GM21825 (cell line): ENCODE results near the gene DUSP8.

Source experiments
- ATAC-seq: cut with Tn5 transposase; IDR thresholded peaks from one replicate; pipeline ENCODE4 v1.9.1; 2021; ENCODE audit warnings: mild to moderate bottlenecking, moderate library complexity; ENCODE audit not compliant: unreplicated experiment

The DUSP8 gene

DNA sequence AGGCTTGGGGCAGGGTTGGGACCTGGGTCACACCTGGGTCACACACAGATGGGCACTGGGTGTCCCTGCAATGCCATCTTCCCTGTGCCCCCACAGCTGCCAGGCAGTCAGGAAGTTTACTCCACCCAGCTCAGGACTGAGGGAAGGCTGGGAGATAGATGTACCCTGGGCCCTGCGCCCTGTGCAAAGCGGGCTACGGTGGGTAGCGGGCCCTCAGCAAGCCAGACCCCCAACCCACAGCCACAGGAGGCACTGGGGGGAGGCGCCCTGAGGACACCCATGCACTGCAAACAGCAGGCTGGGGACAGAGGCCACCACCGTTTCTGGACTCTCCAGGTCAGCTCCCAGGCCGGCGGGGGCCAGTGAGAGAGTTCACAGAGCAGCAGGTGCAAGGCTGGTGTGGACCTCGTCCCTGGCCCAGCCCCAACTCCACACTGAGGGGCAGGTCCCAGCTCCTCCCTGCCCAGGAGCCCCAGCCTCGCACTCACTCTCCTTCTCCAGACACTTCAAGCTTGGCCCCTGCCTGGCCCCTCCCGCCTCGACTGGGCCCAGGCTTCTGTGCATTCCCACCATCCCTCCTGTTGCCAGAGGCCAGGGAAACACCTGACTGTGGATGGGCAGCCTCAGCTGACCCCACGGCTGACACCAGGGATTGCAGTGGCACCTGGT lies 4.9 kb downstream of the DUSP8 start:
- ATAC-seq: no peak

DNA sequence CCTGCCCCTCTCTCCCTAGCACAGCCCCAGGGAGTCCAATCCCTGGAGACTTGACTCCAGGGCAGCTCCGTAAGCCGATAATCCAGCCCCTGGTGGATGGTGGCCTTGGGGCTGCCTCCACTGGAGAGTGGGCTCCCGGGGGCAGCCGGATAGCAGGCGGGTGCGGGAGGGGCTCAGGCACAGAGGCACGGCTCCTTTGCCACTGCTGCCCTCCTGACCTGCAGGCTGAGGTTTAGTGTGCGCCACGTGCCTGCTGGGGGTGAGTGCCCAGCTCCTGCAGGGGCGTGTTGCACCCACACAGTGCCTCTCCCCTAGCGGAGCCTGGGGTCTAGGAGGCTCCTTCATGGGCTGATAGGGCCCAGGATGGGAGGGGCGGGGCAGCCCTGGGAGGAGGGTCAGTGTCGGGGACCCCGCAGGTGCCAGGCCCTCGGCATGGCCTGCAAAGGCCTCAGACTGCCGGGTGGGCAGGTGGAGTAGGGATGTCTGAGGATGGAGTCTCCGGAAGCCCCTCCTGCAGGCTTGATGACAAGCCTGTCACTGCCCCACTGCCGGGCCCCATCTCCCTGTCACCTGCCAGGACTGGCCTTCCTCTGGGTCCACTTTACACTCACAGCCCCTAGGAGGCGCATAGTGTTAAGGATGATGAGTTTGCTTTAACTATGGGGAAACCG lies 5.6 kb downstream of the DUSP8 start:
- no peak for ATAC-seq

DNA sequence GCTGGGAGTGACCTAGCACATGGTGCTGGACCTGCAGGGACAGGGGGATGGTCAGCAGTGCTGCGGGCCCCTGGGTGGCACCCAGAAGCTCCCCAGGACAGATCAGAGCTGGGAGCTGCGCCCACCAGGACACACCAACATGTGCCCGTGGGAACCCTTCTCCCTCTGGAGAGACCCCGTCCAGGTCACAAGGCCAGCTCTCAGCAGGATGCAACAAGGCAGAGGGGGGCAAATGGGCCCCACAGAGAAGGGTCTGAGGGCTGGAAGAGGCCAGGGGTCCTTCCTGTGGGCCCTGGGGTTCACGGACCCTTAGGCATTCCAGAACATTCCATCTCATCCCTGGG lies 6.2 kb downstream of the DUSP8 start:
- ATAC-seq: no peak

DNA sequence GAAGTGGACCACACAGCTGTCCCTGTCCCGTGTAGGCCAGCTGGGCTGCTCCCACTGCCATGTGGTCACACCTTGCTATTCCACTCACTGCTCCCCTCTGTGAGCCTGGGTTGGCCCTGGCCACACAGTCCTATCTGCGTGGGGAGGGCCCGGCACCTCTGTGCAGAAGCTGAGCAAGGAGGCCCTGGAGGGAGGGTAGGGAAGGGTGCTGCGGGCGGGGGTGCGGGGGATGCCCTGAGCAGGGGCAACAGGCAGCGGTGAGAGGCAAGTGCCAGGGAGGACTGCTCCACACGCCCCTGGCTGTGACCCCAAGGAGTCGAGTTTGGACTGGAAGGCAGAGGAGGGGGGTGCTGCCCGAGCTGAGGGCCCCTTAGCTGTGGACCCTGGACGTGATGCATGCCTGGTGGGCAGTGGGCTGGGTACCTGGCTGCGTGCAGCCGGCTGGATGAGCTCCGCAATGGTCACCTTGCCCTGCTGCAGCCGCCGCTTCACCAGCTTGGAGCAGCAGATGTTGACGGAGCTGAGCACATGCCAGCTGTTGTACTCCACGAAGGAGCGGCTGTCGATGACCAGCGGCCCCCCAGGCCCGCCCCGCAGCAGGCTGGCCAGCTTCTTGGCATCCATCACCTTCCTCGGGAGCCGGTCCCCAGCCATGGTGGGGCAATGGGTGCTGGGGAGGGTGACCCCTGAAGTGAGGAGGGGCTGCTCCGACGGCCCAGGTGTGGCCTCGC lies 6.7 kb downstream of the DUSP8 start:
- ATAC-seq: no peak

DNA sequence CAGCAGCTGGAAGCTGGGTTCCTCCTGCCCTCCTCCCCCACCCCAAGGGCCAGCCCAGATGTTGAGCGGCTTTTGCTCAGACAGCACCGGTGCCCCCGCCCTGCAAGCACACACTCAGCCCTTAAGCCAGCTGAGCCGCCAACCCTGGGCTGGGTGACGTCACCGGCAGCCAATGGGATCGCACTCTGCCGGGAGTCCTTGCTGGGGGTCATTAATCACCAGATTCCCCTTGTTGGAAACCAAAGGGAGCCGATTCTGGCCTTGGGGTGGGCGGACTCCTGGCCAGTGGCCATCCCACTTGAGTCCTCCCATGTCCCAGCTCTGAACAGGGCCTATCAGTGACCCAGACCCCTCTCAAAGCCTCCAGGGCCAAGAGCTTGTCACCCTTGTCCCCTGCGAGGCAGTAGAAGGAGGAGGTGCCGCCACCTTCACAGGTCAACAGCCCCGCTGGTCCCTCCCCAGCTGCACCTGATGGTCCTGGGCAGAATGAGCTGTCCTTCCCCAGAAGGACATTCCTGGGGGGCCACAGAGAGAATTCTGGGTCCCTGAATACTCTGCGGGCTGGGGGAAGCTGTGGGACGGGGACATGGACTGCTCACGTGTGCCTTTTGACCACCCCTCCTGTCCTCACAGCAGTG lies 7.4 kb downstream of the DUSP8 start:
- ATAC-seq: no peak

DNA sequence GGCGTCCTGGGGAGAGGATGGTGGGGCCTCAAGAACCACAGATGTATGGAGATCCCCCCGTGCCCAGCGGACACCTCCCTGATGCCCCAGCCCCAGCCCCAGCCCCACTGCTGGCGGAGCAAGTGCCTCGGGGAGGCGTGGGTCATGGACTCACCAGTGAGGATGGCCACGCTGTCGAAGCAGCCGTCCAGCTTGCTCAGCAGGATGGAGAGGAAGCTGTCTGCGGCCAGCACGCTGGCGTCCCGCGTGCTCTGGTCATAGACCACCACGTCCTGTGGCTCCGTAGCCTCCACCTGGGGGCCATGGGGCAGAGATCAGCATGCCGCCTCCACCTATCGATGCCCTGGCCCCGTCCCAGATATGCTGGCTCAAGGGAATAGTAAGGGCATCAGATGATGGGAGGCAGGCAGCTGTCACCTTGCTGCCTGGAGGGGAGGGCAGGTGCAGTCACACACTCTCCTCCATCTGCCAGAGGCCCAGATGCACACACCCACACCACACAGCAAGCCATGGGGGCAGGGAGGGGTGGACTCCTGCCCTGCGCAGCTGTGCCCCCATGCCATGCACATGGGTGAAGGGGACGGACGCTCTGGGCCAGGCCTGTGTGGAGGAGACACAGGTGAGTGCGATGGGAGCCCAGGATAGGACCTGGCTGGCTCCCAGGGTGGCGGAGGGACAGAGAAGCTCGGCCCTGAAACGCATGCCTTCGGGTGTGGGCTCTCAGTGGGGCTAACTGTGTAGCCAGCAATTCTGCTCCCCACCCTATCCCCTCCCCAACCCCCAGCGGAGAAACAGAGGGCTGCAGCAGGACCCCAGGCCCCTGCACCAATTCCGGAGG lies 8.2 kb downstream of the DUSP8 start:
- no peak for ATAC-seq

DNA sequence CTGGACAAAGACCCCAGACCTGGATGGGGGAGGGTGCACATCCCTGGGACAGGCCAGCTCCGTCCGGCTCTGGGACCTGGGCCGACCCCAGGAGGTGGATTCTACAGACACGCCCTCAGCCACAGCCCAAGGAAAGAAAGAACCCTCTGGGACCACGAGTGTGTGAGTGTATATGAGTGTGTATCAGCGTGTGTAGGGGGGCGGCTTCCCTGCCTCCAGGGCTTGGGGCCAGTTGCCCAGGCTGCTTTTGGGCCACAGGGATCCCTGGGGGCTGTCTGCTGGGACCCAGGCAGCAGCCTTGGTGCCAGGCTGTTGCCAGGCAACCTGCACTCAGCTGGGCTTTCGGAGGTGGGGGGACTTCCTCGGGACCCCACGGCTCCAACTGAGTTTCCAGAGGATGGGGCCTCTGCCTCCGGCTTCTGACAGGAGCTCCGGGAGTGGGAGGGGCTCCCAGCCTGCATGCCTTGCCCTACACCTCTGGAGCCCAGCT lies 8.9 kb downstream of the DUSP8 start:
- no peak for ATAC-seq

DNA sequence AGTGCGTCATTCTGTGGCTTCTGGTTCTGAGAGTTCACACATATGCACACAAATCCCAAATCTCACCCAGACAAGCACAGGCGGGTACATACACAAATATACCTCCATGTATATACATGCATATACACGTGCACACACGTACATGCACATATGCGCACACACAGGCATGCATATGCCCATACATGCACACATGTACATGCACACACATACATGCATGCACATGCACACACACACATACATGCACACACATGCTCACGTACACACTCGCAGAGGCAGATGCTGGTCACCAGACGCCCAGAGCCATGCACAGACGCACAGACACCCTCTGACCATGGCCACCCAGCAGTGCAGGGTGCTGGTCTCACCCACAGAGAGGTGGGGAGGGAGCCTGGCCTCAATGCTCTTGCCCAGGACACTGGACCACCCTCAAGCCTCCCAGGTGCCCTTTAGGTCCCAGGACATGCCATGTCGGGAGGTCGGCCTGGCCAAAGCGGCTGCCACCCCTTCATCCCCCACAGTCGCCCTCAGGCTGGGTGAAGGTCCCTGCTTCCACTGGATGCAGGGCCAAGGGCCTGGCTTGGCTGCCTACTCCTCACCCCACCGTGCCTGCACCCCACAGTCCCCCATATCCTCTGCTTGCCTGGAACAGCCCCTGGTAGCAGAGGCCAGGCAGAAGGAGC lies 9.5 kb downstream of the DUSP8 start:
- no peak for ATAC-seq

DNA sequence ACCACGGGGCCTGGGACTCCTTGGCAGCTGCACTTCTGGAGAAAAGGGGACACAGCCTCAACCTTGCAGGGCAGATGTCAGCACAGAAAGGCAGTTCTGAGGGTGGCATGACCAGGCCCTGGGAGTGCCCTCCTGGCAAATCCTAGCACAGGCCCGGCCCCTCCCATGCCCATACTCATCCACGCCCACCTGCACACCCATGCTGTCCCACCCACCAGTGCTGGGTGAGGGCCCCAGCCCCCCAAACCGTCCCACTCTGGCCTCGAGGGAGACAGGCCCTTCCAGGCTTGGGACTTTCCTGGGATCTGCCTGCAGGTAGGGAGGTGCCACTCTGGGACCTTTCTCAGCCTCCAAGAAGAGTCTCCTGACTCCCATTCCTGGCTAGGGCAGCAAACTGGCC lies 10.1 kb downstream of the DUSP8 start:
- ATAC-seq: no peak

DNA sequence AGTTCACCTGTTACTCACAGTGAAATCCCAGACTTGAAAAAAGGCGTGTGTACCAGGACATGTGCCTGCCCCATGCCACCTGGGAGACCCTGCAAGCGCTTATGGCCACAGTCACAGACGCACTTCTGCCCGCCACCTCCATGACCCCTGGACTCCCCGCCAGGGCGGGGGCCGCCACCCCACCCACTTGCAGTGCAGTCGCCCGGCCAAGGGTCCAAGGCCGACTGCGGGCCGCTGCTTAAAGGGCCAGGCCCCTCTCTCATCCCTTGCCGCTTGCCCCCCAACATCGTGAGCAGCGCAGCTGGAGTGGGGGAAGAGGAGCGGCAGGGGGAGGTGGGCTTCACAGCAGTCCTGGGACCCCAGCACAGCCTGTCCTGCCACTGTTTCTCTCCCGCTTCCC lies 10.8 kb downstream of the DUSP8 start:
- ATAC-seq: no peak

DNA sequence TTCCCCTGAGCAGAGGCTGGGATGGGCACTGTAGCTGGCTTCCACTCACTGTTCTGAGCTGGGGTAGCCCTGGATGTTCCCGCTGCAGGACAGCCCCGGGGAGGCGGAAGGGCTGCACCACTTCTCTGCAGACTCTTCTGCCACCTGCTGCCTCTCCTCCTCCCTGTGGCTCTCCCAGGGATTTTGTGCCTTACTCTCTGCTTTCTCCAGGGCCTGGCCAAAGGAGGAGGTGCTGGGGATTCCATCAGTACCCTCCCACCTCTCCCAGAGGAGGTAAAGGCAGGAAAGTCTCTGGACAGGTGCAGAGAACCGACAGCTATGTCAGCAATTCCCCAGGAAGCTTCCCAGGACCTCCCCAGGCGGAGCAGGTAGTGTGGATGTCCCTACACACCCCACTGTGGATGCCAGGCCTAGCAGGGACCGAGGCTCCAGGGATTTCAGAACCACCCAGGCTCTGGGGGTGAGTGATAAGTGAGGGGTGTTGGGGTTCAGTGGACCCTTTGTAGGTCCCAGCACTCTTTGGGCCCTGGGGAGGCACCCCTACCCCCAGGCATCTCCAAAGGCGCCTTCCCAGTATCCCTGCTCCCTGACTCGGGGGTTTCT lies 11.3 kb downstream of the DUSP8 start:
- no peak for ATAC-seq

DNA sequence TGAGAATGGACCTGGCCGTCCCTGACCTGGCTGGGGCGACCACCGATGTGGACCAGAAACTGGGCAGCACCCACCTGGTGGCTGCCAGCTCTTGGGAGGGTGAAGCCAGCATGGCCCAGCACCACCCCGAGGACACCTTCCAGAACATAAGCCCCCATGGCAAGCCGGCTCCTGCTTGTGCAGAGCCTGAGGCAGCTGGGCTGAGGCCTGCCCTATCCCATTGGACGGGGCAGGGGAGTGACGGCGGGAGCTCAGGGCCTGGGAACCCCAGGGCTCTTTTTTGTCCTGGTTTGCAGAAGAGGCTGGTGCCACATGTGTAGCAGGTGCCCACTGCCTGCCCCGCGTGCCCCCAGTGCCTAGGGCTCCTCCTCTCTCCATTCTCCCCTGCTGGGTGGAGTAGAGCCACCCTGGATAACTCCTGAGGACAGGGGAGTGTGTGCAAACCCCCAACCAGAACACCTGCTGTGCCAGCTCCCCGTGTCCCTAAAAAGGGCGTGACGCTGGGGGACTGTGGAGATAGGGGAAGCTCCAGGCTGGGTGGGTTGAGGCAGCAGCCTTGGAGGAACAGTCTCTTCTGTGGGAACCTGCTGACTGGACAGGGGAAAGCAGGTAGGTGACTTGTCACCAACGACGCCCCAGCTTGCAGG lies 11.9 kb downstream of the DUSP8 start:
- ATAC-seq: no peak

DNA sequence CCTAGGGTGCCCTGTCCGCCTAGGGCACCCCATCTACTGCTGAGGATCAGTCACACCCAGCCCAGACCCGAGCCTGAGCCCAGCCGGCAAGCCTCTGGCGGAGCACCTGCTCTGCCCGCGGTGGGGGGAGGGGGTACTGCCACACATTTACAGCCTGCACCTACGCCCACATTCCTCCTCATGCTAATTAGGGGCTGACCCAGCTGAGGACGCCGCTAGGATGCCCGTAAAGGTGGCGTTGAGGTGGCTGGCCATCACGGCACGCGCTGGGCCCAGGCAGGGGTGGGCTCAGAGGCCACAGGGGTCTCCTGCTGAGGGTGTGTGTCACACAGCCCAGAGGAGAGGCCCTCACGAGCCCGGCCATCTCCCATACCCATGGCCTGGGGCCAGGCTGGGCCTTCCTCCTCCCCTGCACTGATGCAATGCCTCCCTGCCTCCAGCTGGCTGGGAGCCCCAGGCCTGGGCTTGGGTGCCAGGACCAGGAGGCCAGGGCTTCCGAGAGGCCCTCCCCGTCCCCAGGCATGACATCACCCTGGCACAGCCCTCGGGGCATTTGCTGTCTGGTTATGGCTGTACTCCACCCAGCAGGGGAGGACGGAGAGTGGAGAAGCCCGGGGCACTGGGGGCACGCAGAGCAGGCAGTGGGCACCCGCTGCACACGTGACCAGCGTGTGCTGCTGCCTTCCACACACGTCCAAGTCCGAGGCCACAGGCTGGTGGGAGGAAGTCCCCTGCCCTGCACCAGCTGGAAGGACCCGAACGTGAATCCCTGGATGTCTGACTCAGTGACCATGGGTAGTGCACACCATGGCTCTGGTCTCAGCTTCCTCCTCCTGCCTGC lies 12.7 kb downstream of the DUSP8 start:
- ATAC-seq: no peak

DNA sequence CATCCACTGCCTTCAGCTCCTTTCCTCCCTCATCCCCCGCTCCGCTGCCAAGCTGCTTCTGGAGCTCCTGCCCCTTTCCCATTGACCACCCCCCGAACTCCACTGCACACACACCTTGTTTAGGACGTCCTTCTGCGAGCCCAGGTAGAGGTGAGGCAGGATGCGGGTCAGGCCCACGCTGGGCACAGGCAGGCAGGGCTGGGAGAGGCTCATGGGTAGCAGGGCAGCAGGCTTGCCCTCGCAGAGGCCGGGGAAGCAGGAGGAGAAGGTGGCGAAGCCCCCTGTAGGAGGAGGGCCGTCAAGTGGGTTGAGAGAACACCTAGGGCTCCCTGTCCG lies 13.3 kb downstream of the DUSP8 start:
- ATAC-seq: no peak

DNA sequence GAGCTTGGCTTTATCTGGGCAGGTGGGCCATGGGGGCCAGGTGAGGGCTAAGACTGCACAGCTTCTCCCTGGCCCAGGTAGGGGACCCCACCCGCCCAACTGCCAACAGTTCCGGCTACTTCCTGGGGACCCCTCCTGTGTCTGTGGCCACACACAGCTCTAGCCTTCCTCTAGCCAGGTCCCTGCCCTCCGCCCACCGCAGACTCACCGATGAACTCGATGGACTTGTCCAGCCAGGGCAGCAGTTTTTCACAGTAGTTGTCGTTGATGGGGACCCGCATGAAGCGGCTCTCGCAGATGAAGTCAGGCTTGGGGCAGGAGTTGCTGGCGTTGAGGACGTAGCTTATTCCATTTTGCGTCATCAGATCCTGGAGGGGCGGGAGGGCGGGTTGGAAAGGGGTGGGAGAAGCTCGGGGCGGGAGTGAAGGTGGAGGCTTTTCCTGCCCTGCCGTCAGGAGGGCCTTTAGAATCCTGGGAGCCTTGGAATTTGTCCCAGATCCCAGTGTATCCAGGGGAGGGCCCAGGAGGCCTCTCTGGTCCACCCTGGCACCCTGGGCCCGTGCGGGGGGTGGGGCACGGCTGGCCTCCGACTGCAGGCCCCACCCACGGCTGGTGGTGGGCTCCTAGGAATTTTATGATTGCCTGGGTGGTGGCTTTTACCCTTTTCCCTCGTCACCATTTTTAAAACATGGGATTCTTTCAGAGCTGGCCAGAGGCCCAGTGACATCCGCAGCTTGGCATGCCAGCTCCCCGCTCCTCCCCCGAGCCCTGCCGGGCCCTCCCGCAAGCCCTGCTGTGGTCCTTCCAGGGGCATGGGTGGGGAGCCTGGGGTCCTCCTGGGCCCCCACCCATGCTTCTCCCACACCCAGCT lies 13.9 kb downstream of the DUSP8 start:
- no peak for ATAC-seq

DNA sequence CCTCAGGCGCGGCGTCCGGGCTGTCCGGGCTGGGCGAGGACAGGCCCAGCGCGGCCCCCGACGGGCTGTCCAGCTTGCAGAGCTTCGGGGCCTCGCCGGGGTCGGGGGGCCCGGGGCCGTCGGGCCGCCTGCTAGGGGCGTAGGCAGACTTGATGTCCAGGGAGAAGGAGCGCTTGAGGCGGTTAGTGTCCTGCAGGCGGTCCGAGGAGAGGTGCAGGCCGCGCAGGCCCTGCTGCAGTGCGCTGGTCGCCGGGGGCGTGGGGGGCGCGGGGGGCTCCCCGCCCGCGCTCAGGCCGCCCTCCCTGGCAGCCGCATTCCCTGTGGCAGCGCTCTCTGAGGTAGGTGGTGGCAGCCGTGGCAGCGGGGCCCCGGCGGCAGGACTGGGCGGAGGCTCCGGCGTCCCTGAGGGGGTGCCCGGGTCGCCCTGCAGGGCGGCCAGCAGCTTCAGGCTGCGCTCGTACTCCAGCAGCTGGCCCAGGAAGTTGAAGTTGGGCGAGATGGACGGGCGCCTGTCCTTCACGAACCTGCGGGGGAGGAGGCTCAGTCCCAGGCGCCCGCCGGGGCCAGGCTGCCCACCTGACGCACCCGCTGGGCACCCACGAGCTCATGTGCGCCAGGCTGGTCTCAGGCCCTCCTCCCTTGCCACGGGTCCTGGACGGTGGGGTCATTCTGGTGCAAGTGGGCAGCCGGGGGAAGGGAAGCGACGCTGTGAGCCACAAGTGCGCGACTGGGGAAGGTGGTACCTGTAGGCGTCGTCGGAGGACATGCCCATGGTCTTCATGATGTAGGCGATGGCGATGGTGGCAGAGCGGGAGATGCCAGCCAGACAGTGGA lies 14.8 kb downstream of the DUSP8 start:
- ATAC-seq: no peak
